Measurements from ENCODE around the gene MRPS18C. TPM values are rescaled to one million over a fixed set of nuclear protein-coding genes. Genes with fewer than 3 reads are reported as not detected.

MRPS18C gene
- total and polyA plus RNA-seq, 9 of the 15 experiments (the other 6 are each of a cell fraction or from before 2014, with no cell fraction given): 54.3 to 390 (median 138) TPM

GRCh38 chr4:83484500-83485461, 28.9 kb downstream of the MRPS18C start, which contains the start of gene ABRAXAS1 (continued):
- TF ChIP-seq RAD21 (CRISPR knock-in tag; conservative IDR thresholded peaks at IDR 0.05 in 1 of 2, IDR thresholded peaks at IDR 0.05 in 1 of 2) (no peak; a peak in 1 of 4 replicates), CCNT2 (IDR thresholded peaks at IDR 0.05; ENCODE audit: borderline replicate concordance, extremely low read depth, insufficient read length, low read depth, low read length) (peak; percentile 79), ZNF175 (CRISPR knock-in tag; IDR thresholded peaks at IDR 0.05; ENCODE audit: low read depth) (no peak), MCM7 (IDR thresholded peaks at IDR 0.05) (no peak), KLF1 (tag; IDR thresholded peaks at IDR 0.05) (peak; percentile 31; the same call in 1 of the 2 replicates), ZNF24 (IDR thresholded peaks at IDR 0.05) (no peak), RBM17 (IDR thresholded peaks at IDR 0.05; ENCODE audit: borderline replicate concordance, low read depth, low read length) (no peak), RFX7 (CRISPR knock-in tag; IDR thresholded peaks at IDR 0.05) (no peak), PTBP1 (IDR thresholded peaks at IDR 0.05; ENCODE audit: low read depth, low read length) (no peak), ZNF174 (CRISPR knock-in tag; IDR thresholded peaks at IDR 0.05) (no peak), CTBP1 (IDR thresholded peaks at IDR 0.05; ENCODE audit: borderline replicate concordance) (peak; percentile 87), ZNF512 (tag; IDR thresholded peaks at IDR 0.05) (no peak), DLX4 (CRISPR knock-in tag; IDR thresholded peaks at IDR 0.05) (no peak), ZC3H8 (IDR thresholded peaks at IDR 0.05) (no peak), SMC3 (conservative IDR thresholded peaks at IDR 0.05; ENCODE audit: insufficient read depth, low read depth, low read length) (0 out of 2 replicates have a peak, but pooled peaks have one; percentile 18), ZNF766 (CRISPR knock-in tag; conservative IDR thresholded peaks at IDR 0.05) (no peak; the same call in 1 of the 2 replicates), IRF2 (CRISPR knock-in tag; IDR thresholded peaks at IDR 0.05) (no peak), RBFOX2 (IDR thresholded peaks at IDR 0.05; ENCODE audit: low read depth, low read length) (peak; percentile 89), ARID1B (IDR thresholded peaks at IDR 0.05) (peak; percentile 46; the same call in 1 of the 2 replicates), RBM39 (optimal IDR thresholded peaks at IDR 0.05; ENCODE audit: low read depth, low read length) (no peak), E2F3 (CRISPR knock-in tag; IDR thresholded peaks at IDR 0.05) (0 out of 2 replicates have a peak, but pooled peaks have one; percentile 43), NFIX (CRISPR knock-in tag; IDR thresholded peaks at IDR 0.05; ENCODE audit: low read depth) (no peak), ATF2 (CRISPR knock-in tag; IDR thresholded peaks at IDR 0.05) (no peak), MBD2 (IDR thresholded peaks at IDR 0.05; ENCODE audit: borderline replicate concordance, low read depth) (peak; percentile 77; the same call in 1 of the 2 replicates), MCM3 (IDR thresholded peaks at IDR 0.05) (no peak), EP400 (IDR thresholded peaks at IDR 0.05) (peak; percentile 61)
